Measurements from ENCODE around the gene TAF8.

The TAF8 gene

GRCh38 chr6:42125663-42126062 is 75.3 kb downstream of the TAF8 start:
- no peak for DNase-seq

- DNase-seq = no peak
Observed at GRCh38 chr6:42128460-42129359, 78.4 kb downstream of the TAF8 start.

GRCh38 chr6:42129360-42129676 is 79.0 kb downstream of the TAF8 start:
- DNase-seq = no peak

GRCh38 chr6:42131531-42131930 is 81.2 kb downstream of the TAF8 start:
- DNase-seq = no peak

GRCh38 chr6:42133926-42134325 is 83.6 kb downstream of the TAF8 start:
- DNase-seq = no peak

GRCh38 chr6:42135161-42135560 is 84.8 kb downstream of the TAF8 start:
- DNase-seq = no peak

- no peak for DNase-seq
Observed at GRCh38 chr6:42135722-42136121, 85.4 kb downstream of the TAF8 start.

GRCh38 chr6:42136508-42137193 is 86.3 kb downstream of the TAF8 start:
- DNase-seq = no peak
